H9 (cell line): ENCODE results near the gene TMEM217. TPM values are rescaled to one million over a fixed set of nuclear protein-coding genes. Genes with fewer than 3 reads are reported as not detected.

Experiments used
- DNase-seq: peaks from one replicate; pipeline ENCODE4 v3.0.0-alpha.2; 2017
- H2AFZ ChIP-seq: one replicate; pipeline ENCODE4 v1.6.1; 2013; ENCODE audit warnings: mild to moderate bottlenecking, low read length, control low read depth, moderate library complexity
- H2AK5ac ChIP-seq: 2 replicates; pipeline ENCODE4 v1.6.1; 2013; ENCODE audit warnings: low read length, control low read depth, mixed read lengths; ENCODE audit not compliant: insufficient read length
- H2BK120ac ChIP-seq: one replicate; pipeline ENCODE4 v1.6.1; 2013; ENCODE audit warnings: low read depth, mild to moderate bottlenecking, low read length, control low read depth, inconsistent platforms; ENCODE audit not compliant: poor library complexity, severe bottlenecking
- H2BK12ac ChIP-seq: 2 replicates; pipeline ENCODE4 v1.6.1; 2013; ENCODE audit warnings: low read length, control low read depth, mixed read lengths, low read depth; ENCODE audit not compliant: insufficient read length
- H2BK15ac ChIP-seq: 2 replicates; pipeline ENCODE4 v1.6.1; 2013; ENCODE audit warnings: low read depth, low read length, control low read depth
- H2BK20ac ChIP-seq: one replicate; pipeline ENCODE4 v1.6.1; 2013; ENCODE audit warnings: low read depth, mild to moderate bottlenecking, low read length, control low read depth, inconsistent platforms; ENCODE audit not compliant: poor library complexity, severe bottlenecking
- H2BK5ac ChIP-seq: 2 replicates; pipeline ENCODE4 v1.6.1; 2013; ENCODE audit warnings: low read length, control low read depth, mixed read lengths; ENCODE audit not compliant: insufficient read length
- H3K14ac ChIP-seq: 2 replicates; pipeline ENCODE4 v1.6.1; 2013; ENCODE audit warnings: low read length, control low read depth; ENCODE audit not compliant: insufficient read depth
- H3K18ac ChIP-seq: 2 replicates; pipeline ENCODE4 v1.6.1; 2013; ENCODE audit warnings: low read depth, mild to moderate bottlenecking, mixed read lengths, low read length, control low read depth; ENCODE audit not compliant: insufficient read length
- H3K23ac ChIP-seq: 2 replicates; pipeline ENCODE4 v1.6.1; 2013; ENCODE audit warnings: low read length, control low read depth, mixed read lengths, low read depth; ENCODE audit not compliant: insufficient read length
- H3K23me2 ChIP-seq: 2 replicates; pipeline ENCODE4 v1.6.1; 2013; ENCODE audit warnings: low read depth, mild to moderate bottlenecking, mixed read lengths, low read length, control low read depth; ENCODE audit not compliant: insufficient read length, poor library complexity, severe bottlenecking
- H3K27ac ChIP-seq: 2 replicates; pipeline ENCODE4 v1.5.1; 2013; ENCODE audit warnings: low read length, control low read depth, mixed read lengths, low read depth; ENCODE audit not compliant: insufficient read length
- H3K27me3 ChIP-seq: 2 replicates; pipeline ENCODE4 v1.6.1; 2013; ENCODE audit warnings: low read length, control low read depth, inconsistent platforms; ENCODE audit not compliant: insufficient read depth
- H3K4ac ChIP-seq: 2 replicates; pipeline ENCODE4 v1.6.1; 2013; ENCODE audit warnings: low read depth, mild to moderate bottlenecking, control low read depth, inconsistent platforms, low read length, moderate library complexity
- H3K4me1 ChIP-seq: 2 replicates; pipeline ENCODE4 v1.6.1; 2013; ENCODE audit warnings: low read length, control low read depth, inconsistent platforms; ENCODE audit not compliant: insufficient read depth
- H3K4me2 ChIP-seq: 2 replicates; pipeline ENCODE4 v1.6.1; 2013; ENCODE audit warnings: low read length, control low read depth, mixed read lengths; ENCODE audit not compliant: insufficient read length, insufficient read depth
- H3K56ac ChIP-seq: 2 replicates; pipeline ENCODE4 v1.6.1; 2013; ENCODE audit warnings: low read depth, mild to moderate bottlenecking, mixed read lengths, low read length, control low read depth; ENCODE audit not compliant: insufficient read length
- H3K79me1 ChIP-seq: 2 replicates; pipeline ENCODE4 v1.6.1; 2013; ENCODE audit warnings: low read depth, mild to moderate bottlenecking, moderate library complexity, low read length, control low read depth, inconsistent platforms; ENCODE audit not compliant: insufficient read depth, poor library complexity, severe bottlenecking
- H3K79me2 ChIP-seq: 2 replicates; pipeline ENCODE4 v1.6.1; 2013; ENCODE audit warnings: low read length, control low read depth, inconsistent platforms; ENCODE audit not compliant: insufficient read depth
- H3K9ac ChIP-seq: 2 replicates; pipeline ENCODE4 v1.6.1; 2013; ENCODE audit warnings: low read length, control low read depth, mixed read lengths; ENCODE audit not compliant: insufficient read length; ENCODE audit errors: extremely low read depth
- H3K9me3 ChIP-seq: one replicate; pipeline ENCODE4 v1.6.1; 2013; ENCODE audit warnings: low read depth, low read length, inconsistent platforms; ENCODE audit not compliant: control insufficient read depth
- H3T11ph ChIP-seq: one replicate; pipeline ENCODE4 v1.6.1; 2013; ENCODE audit warnings: mild to moderate bottlenecking, low read length, control low read depth, inconsistent platforms
- H4K20me1 ChIP-seq: one replicate; pipeline ENCODE4 v1.6.1; 2013; ENCODE audit not compliant: control insufficient read depth, insufficient read length, insufficient read depth
- H4K5ac ChIP-seq: 2 replicates; pipeline ENCODE4 v1.6.1; 2013; ENCODE audit warnings: low read depth, mild to moderate bottlenecking, mixed read lengths, low read length, control low read depth; ENCODE audit not compliant: insufficient read length
- H4K8ac ChIP-seq: replicated peaks from 2 replicates; pipeline ENCODE4 v1.6.1; 2013; ENCODE audit warnings: low read length, control low read depth, mixed read lengths, low read depth; ENCODE audit not compliant: insufficient read length
- H4K91ac ChIP-seq: 2 replicates; pipeline ENCODE4 v1.6.1; 2013; ENCODE audit warnings: low read depth, mild to moderate bottlenecking, moderate library complexity, mixed read lengths, low read length, control low read depth; ENCODE audit not compliant: insufficient read length
- H3K27ac Mint-ChIP-seq, 3 experiments: 2 replicates in 2 of 3; 3 replicates in 1 of 3; pipeline ENCODE4 v1.8.0; 2020 to 2021; ENCODE audit warnings: mixed read lengths in 3 of 3, mild to moderate bottlenecking in 1 of 3, moderate library complexity in 1 of 3
- H3K27me3 Mint-ChIP-seq: 2 replicates; pipeline ENCODE4 v1.8.0; 2021; ENCODE audit warnings: low read depth, mild to moderate bottlenecking, moderate library complexity, mixed read lengths
- H3K36me3 Mint-ChIP-seq, 3 experiments: 2 replicates in 2 of 3; 3 replicates in 1 of 3; pipeline ENCODE4 v1.8.0; 2020 to 2021; ENCODE audit warnings: low read depth in 3 of 3, mixed read lengths in 3 of 3; ENCODE audit not compliant: insufficient read depth in 1 of 3
- H3K4me1 Mint-ChIP-seq, 2 experiments: 2 replicates each; pipeline ENCODE4 v1.8.0; 2020; ENCODE audit warnings: mixed read lengths in 2 of 2
- H3K4me3 Mint-ChIP-seq, 2 experiments: 2 replicates in 1 of 2; 3 replicates in 1 of 2; pipeline ENCODE4 v1.8.0; 2020 to 2021; ENCODE audit warnings: mild to moderate bottlenecking in 2 of 2, mixed read lengths in 2 of 2, moderate library complexity in 1 of 2
- H3K9me3 Mint-ChIP-seq, 2 experiments: 2 replicates in 1 of 2; 3 replicates in 1 of 2; pipeline ENCODE4 v1.8.0; 2020; ENCODE audit warnings: mild to moderate bottlenecking in 2 of 2, mixed read lengths in 2 of 2, moderate library complexity in 1 of 2
- CTCF ChIP-seq: fragments of 200-600 bp; sonication (generic); conservative IDR thresholded peaks from 3 replicates; pipeline ENCODE4 v1.8.0; 2021; ENCODE audit warnings: antibody characterized with exemption, mild to moderate bottlenecking
- WGBS: extraction: QIAGEN DNeasy Blood & Tissue Kit; methylation state at CpG from one replicate; pipeline ENCODE4 v1.1.7; 2013; ENCODE audit warnings: missing lambda C conversion rate, low lambda C conversion rate, mixed read lengths; ENCODE audit not compliant: insufficient read length; ENCODE audit errors: extremely low coverage; 5-methylcytosine and 5-hydroxymethylcytosine counted together
- total RNA-seq: library from RNA; stranded (reverse); gene quantifications from 2 replicates; pipeline ENCODE4 v1.2.1, GENCODE V29; 2021

The TMEM217 gene
- total RNA-seq, 1 experiment from 2014 or later, result 1.1 TPM

- peaks cover 0 to 2% of the 10 kb centered on the region in 2 experiments; a peak in 1 of 5 replicates for H3K9me3 Mint-ChIP-seq
- no peak overlapping the region for H2BK120ac ChIP-seq
- no peak overlapping the region for H3K4me3 Mint-ChIP-seq
- peaks cover 5 to 8% of the 10 kb centered on the region in 2 experiments for H3K4me1 Mint-ChIP-seq
- H4K5ac ChIP-seq, result no peak overlapping the region
- H3K4me1 ChIP-seq, result no peaks in the 10 kb centered on the region; the same call in 1 of the 2 replicates
- no peak overlapping the region for H2AFZ ChIP-seq
- H3K27me3 ChIP-seq, result no peaks in the 10 kb centered on the region
- H3K4ac ChIP-seq, result no peak overlapping the region
- H4K91ac ChIP-seq, result no peak overlapping the region
- H3K27me3 Mint-ChIP-seq, result no peaks in the 10 kb centered on the region; the same call in 1 of the 2 replicates
- no peak overlapping the region for H3K23ac ChIP-seq
- no peak overlapping the region for H2BK5ac ChIP-seq
- no peaks in the 10 kb centered on the region for H3K36me3 Mint-ChIP-seq
- H2BK15ac ChIP-seq, result no peak overlapping the region
- WGBS, result no CpG with 5 or more reads among the region's 13 CpGs
- H3K56ac ChIP-seq, result no peak overlapping the region
- no peak overlapping the region for H3K4me2 ChIP-seq
- H3K27ac Mint-ChIP-seq, result peak overlapping the region in 1 of 3 experiments; percentile 62; a peak in 2 of 7 replicates
- no peak overlapping the region for H2AK5ac ChIP-seq
- no peaks in the 10 kb centered on the region for H3K9me3 ChIP-seq
- no peak overlapping the region for H3K9ac ChIP-seq
- no peaks in the 10 kb centered on the region for H3K23me2 ChIP-seq
- no peak overlapping the region for H2BK20ac ChIP-seq
- no peak overlapping the region for H4K8ac ChIP-seq
- TF ChIP-seq CTCF, result no peak
- no peak overlapping the region for H3K18ac ChIP-seq
- H3K27ac ChIP-seq, result no peak overlapping the region
- H3K79me1 ChIP-seq, result no peaks in the 10 kb centered on the region
- DNase-seq, result no peak
- no peak overlapping the region for H3K14ac ChIP-seq
- no peak overlapping the region for H3T11ph ChIP-seq
- H3K79me2 ChIP-seq, result no peaks in the 10 kb centered on the region
- no peak overlapping the region for H2BK12ac ChIP-seq
- no peaks in the 10 kb centered on the region for H4K20me1 ChIP-seq
Observed at GRCh38 chr6:37205175-37205996, 52.6 kb downstream of the TMEM217 start.
